Measurements from ENCODE around the gene HTR1E. TPM values are rescaled to one million over a fixed set of nuclear protein-coding genes. Genes with fewer than 3 reads are reported as not detected.
"Not testable (repeated sequence)": the region's sequence is repeated elsewhere in the genome, so short reads cannot be mapped to it uniquely, and the experiment has no call there.

The HTR1E gene, protein sequence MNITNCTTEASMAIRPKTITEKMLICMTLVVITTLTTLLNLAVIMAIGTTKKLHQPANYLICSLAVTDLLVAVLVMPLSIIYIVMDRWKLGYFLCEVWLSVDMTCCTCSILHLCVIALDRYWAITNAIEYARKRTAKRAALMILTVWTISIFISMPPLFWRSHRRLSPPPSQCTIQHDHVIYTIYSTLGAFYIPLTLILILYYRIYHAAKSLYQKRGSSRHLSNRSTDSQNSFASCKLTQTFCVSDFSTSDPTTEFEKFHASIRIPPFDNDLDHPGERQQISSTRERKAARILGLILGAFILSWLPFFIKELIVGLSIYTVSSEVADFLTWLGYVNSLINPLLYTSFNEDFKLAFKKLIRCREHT
- not detected for total RNA-seq

DNA sequence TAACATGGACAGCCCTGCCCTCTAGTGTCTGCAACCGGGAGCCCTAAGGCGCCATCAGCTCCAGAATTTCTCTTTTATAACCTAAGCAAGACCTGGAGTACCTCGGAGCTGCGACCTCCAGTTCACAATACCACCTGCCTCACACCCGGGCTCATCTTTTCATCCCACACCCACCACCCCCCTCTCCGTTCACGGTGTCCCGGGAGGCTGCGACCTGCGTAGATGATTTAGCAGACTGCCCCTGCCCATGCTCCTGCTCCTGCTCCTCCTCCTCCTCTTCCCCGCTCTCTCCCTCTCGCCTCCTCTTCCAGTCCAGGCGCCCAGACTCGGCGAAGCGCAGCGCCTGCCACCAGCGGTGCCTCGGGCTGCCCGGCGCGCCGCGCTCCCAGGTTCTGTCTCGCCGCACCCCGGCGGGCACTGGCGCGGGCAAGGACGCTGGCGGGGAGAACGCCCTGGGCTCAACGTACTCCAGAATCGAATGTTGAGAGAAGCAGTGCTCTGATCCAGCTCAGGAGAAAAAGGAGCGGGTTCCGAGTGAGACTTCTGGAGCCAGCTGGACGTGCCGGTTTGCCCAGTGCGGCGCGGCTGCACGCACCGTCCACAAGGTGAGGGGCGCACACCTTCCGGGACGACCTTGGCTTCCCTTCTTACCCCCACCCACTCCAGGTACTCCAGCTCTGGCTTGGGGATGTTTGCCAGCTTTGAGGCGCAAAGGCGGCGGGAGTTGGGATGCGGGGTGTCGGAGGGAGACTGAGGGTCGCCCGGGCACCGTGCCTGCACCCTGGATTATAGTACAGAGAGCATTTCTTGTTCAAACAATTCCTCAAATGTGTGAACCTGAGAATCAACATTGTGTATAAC is at the start of gene HTR1E:
Gene HTR1E (plus strand): TSS at position 310 of the 861 bp plus-strand sequence. CDS start 77,807 bp downstream, outside the sequence.
- peaks cover 16 to 17% of the 10 kb centered on the region in 2 donors for H3K27me3 Mint-ChIP-seq
- peak in 1 of 2 donors; percentile 24 for ATAC-seq
- no peaks in the 10 kb centered on the region for H3K9me3 Mint-ChIP-seq

DNA sequence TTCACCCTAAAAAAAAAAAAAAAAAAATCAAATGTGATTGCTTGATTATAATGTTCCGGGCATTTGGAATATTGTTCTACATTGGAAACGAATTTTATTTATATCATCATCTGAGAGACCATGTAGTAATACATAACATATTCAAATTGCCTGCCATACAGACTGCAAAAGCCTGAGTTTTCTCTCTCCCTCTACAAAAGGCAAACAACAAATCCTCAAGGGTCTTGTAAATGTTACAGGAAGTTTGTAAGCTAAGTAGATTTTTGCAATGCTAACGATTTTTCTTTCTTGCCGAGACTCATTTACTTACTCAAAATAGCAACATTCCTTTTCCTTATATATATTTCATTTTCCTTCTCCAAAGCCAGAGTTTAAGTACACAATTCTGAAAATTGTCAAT is 49.0 kb upstream of the HTR1E start:
- Mint-ChIP-seq H3K27me3 (no peaks in the 10 kb centered on the region), H3K4me3 (no peak overlapping the region), H3K36me3 (no peaks in the 10 kb centered on the region), H3K27ac (no peak overlapping the region), H3K9me3 (peaks cover 13% of the 10 kb centered on the region), H3K4me1 (ENCODE audit: low read depth in 2 of 2) (no peaks in the 10 kb centered on the region)
- DNase-seq (ENCODE audit: low spot score) (no peak), ATAC-seq (no peak)

More for the DNA sequence above, at the start of gene HTR1E:
- Mint-ChIP-seq H3K36me3 (no peaks in the 10 kb centered on the region), H3K4me1 (ENCODE audit: low read depth in 2 of 2) (no peaks in the 10 kb centered on the region), H3K4me3 (no peak within 1 kb of the TSS), H3K27ac (no peak within 1 kb of the TSS)
- no peak for DNase-seq (ENCODE audit: low spot score)

DNA sequence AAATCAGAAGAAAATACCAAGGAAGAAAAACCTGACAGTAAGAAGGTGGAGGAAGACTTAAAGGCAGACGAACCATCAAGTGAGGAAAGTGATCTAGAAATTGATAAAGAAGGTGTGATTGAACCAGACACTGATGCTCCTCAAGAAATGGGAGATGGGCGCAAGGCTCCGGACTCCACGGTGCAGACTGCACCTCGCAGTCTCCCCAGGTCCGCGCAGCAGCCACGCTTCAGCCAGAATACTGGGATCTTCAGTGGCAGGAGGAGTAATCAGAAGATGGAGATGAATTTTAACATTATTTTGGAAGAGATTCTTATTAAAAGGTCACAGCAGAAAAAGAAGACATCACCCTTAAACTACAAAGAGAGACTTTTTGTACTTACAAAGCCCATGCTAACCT is 40.1 kb upstream of the HTR1E start:
- H3K27me3 Mint-ChIP-seq; H3K36me3 Mint-ChIP-seq; ATAC-seq; H3K4me3 Mint-ChIP-seq; H3K27ac Mint-ChIP-seq; H3K4me1 Mint-ChIP-seq (ENCODE audit: low read depth in 2 of 2); DNase-seq (ENCODE audit: low spot score): not testable (repeated sequence)
- H3K9me3 Mint-ChIP-seq: peaks cover 25% of the 10 kb centered on the region

DNA sequence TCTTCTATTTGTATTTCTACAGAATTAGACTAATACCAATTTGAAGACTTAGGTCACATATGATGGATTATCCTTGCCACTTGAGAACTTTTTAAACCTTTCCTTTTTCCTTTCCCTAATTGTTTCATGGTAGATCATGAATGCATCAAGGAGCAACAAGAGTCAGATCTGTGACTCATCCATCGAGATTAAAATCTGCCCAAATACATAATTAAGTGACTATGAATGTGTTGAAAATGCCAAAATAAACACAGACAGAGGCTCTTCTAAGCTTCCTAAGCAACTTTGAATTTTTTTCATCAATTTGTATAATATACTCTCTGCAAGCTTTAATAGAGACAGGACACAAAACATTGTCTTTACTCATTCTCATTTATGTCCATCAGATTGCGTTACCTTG is 23.5 kb upstream of the HTR1E start:
- no peaks in the 10 kb centered on the region for H3K27me3 Mint-ChIP-seq
- peaks cover 4% of the 10 kb centered on the region for H3K9me3 Mint-ChIP-seq
- no peaks in the 10 kb centered on the region for H3K36me3 Mint-ChIP-seq
- DNase-seq (ENCODE audit: low spot score) (no peak), ATAC-seq (no peak)
- H3K27ac Mint-ChIP-seq: no peak overlapping the region
- no peak overlapping the region for H3K4me3 Mint-ChIP-seq
- H3K4me1 Mint-ChIP-seq (ENCODE audit: low read depth in 2 of 2): no peaks in the 10 kb centered on the region

DNA sequence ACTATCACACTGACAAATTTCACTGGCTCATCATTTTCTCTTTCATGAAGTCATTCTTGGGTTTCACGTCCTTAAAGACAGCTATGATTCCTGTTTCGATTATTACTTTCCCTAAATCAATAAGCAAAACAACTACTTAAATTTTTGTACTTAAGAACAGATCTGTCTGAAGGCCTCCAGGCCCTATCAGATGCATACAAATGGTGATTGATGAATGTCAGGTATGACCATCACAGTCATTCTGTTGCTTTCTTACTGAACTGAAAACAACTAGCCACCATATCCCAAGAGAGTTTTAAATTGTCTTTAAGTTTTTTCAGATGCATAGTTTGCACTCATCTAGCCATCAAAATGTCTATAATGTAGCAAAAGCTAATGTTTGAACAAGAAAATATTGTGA is 20.9 kb upstream of the HTR1E start:
- no peak overlapping the region for H3K27ac Mint-ChIP-seq
- ATAC-seq: no peak
- no peaks in the 10 kb centered on the region for H3K27me3 Mint-ChIP-seq
- DNase-seq (ENCODE audit: low spot score): no peak
- H3K36me3 Mint-ChIP-seq: no peaks in the 10 kb centered on the region
- H3K9me3 Mint-ChIP-seq: peaks cover 4% of the 10 kb centered on the region
- no peaks in the 10 kb centered on the region for H3K4me1 Mint-ChIP-seq (ENCODE audit: low read depth in 2 of 2)
- no peak overlapping the region for H3K4me3 Mint-ChIP-seq

DNA sequence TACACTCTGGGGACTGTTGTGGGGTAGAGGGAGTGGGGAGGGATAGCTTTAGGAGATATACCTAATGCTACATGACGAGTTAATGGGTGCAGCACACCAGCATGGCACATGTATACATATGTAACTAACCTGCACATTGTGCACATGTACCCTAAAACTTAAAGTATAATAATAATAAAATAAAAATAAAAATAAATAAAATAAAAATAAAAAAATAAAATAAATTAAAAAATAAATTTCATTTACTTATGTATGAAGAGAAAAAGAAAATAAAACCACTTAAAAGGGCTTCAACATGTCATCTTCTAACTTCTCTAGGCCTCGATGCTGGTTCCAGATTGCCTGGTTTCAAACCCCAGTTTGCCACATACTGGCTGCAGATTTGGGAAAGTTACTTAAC is 10.2 kb upstream of the HTR1E start:
- H3K4me1 Mint-ChIP-seq (ENCODE audit: low read depth in 2 of 2); H3K36me3 Mint-ChIP-seq; ATAC-seq; H3K4me3 Mint-ChIP-seq; H3K27me3 Mint-ChIP-seq; H3K27ac Mint-ChIP-seq; DNase-seq (ENCODE audit: low spot score): not testable (repeated sequence)
- peaks cover 13% of the 10 kb centered on the region for H3K9me3 Mint-ChIP-seq

DNA sequence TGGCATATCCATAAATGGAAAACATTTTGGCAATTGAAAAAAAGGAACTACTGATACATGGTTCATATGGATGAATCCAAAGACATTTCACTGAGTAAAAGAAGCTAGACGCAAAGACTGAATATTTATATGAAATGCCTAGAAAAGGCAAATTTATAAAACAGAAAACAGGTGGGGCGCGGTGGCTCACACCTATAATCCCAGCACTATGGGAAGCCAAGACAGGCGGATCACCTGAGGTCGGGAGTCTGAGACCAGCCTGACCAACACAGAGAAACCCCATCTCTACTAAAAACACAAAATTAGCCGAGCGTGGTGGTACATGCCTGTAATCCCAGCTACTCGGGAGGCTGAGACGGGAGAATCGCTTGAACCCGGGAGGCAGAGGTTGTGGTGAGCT is 9.5 kb upstream of the HTR1E start:
- peaks cover 13% of the 10 kb centered on the region for H3K9me3 Mint-ChIP-seq
- H3K4me1 Mint-ChIP-seq (ENCODE audit: low read depth in 2 of 2); DNase-seq (ENCODE audit: low spot score); H3K36me3 Mint-ChIP-seq; ATAC-seq; H3K27ac Mint-ChIP-seq; H3K27me3 Mint-ChIP-seq; H3K4me3 Mint-ChIP-seq: not testable (repeated sequence)

DNA sequence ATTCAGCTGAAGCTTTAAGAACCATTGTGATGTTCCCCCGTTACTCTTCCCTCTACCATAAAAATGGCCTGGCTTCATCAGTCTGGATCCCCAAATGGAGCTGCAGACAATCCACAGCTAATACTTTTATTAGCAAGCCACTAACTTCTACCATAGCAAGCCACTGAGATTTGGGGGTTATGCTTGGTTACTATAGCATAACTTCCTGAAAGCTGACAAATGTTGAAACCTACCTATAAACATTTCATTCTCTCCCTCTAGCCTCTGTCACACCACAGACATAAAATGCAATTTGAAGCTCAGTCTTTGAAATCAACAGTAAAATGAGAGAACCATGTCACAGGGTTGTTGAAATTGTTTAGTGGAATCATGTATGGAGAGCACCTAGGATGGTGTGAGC is 3.0 kb upstream of the HTR1E start:
- H3K9me3 Mint-ChIP-seq: peaks cover 3% of the 10 kb centered on the region
- H3K27me3 Mint-ChIP-seq: peaks cover 9 to 14% of the 10 kb centered on the region in 2 donors
- ATAC-seq (no peak), DNase-seq (ENCODE audit: low spot score) (no peak)
- H3K36me3 Mint-ChIP-seq: no peaks in the 10 kb centered on the region
- H3K4me3 Mint-ChIP-seq: no peak overlapping the region
- no peak overlapping the region for H3K27ac Mint-ChIP-seq
- H3K4me1 Mint-ChIP-seq (ENCODE audit: low read depth in 2 of 2): no peaks in the 10 kb centered on the region

DNA sequence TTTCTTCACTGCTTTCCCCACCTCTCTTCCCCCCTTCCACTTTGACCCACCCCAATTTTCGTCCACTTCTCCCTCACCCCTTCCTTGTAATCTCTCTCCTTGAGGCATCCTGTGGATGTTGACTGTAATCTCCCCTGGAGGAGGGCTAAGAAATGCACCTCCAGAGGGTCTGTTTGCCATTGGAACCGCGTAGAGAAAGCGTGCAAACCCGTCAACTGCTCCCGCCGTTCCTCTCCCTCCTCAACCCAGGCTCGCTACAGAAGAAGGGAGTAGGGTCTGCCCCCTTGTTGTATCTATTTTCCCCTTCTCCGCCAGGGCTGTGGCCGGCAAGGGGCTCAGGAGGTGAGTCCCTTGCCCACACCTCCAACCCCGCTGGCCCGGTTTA is 502 bp upstream of the HTR1E start:
- H3K27me3 Mint-ChIP-seq: peaks cover 15 to 17% of the 10 kb centered on the region in 2 donors

DNA sequence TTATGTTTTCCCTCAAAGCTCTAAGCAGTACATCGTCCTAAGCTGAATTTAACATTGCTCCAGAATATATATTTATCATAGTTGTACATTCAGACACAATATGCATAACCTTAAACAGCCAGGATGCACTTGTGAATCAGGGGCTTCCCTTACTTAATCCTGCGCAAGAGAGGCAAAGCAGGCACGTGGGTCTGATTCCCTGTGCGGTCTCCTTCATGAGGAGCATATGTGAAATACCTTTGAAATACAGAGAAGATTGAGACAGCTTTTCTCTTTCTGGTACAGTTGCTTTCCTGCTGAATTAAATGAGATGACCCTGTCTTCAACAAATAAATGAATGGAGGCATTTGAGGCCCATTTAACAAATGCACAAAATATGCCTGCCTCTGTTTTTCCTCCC is 1.5 kb downstream of the HTR1E start:
- no peak overlapping the region for H3K27ac Mint-ChIP-seq
- no peak for ATAC-seq
- H3K4me3 Mint-ChIP-seq: no peak overlapping the region

More for the DNA sequence above, 502 bp upstream of the HTR1E start:
- ATAC-seq (no peak), DNase-seq (ENCODE audit: low spot score) (no peak)
- no peaks in the 10 kb centered on the region for H3K4me1 Mint-ChIP-seq (ENCODE audit: low read depth in 2 of 2)
- no peak overlapping the region for H3K4me3 Mint-ChIP-seq
- no peak overlapping the region for H3K27ac Mint-ChIP-seq
- H3K36me3 Mint-ChIP-seq: no peaks in the 10 kb centered on the region
- peaks cover 3% of the 10 kb centered on the region for H3K9me3 Mint-ChIP-seq

DNA sequence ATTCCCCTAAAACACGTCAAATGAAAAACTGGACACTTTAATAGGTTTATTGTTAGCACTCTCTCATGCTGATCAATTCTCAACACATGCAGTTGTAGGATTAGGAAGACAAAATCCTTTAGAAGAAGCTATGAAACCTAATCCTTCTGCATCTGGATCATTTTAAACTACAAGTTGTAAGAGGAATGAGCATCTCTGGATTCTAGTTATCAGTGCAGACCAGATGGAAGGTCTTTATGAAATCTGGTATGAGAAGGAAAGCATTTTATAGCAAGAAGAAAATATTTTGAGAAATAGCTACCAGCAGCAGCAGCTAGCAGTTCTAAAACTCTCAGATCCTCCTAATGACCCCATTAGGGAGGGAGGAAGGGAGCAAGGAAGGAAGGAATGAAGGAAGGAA is 4.1 kb downstream of the HTR1E start:
- DNase-seq (ENCODE audit: low spot score) (no peak), ATAC-seq (no peak)
- Mint-ChIP-seq H3K9me3 (no peaks in the 10 kb centered on the region), H3K4me3 (no peak overlapping the region), H3K27me3 (peaks cover 13 to 17% of the 10 kb centered on the region in 2 donors), H3K36me3 (no peaks in the 10 kb centered on the region), H3K4me1 (ENCODE audit: low read depth in 2 of 2) (no peaks in the 10 kb centered on the region), H3K27ac (no peak overlapping the region)

More for the DNA sequence above, 1.5 kb downstream of the HTR1E start:
- DNase-seq (ENCODE audit: low spot score): no peak
- Mint-ChIP-seq H3K4me1 (ENCODE audit: low read depth in 2 of 2) (no peaks in the 10 kb centered on the region), H3K9me3 (no peaks in the 10 kb centered on the region), H3K27me3 (peaks cover 16 to 17% of the 10 kb centered on the region in 2 donors), H3K36me3 (no peaks in the 10 kb centered on the region)

DNA sequence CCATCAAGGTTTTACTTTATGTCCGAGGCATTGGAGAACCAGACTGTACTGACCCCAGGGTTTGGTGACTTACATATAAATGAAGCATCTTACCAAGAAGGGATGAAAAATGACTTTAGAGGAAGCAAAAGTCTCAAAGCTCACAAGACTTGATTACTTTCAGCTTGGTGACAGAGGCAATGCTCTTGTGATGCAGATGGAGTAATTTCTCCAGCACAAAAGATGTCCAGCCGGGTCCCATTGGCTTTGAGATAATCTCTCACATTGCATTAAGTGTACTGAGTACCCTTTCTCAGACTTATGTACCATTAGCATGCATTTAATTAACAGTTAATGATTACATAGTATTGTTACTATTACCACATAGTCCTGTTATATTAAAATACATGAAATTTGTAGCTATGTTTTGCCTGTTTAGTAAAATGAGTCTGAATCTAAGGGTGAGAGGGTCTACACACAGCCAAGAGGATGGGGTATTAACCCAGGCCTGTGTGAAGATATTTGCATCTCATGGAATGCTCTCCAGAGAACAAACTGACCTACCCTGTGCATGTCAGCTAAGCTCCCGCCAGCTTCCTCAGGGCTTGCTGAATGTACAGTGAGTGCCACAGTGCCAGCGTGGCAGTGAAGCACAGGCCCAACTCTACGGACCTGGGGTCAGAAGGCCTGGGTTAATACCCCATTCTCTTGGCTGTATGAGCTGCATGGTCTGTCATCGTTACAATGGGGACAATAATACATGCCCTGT is 5.6 kb downstream of the HTR1E start:
- Mint-ChIP-seq H3K27me3 (peaks cover 7 to 8% of the 10 kb centered on the region in 2 donors), H3K4me1 (ENCODE audit: low read depth in 2 of 2) (no peaks in the 10 kb centered on the region), H3K27ac (no peak overlapping the region), H3K36me3 (no peaks in the 10 kb centered on the region), H3K4me3 (no peak overlapping the region), H3K9me3 (no peaks in the 10 kb centered on the region)
- DNase-seq (ENCODE audit: low spot score) (no peak), ATAC-seq (peak in 1 of 2 donors; percentile 36)

DNA sequence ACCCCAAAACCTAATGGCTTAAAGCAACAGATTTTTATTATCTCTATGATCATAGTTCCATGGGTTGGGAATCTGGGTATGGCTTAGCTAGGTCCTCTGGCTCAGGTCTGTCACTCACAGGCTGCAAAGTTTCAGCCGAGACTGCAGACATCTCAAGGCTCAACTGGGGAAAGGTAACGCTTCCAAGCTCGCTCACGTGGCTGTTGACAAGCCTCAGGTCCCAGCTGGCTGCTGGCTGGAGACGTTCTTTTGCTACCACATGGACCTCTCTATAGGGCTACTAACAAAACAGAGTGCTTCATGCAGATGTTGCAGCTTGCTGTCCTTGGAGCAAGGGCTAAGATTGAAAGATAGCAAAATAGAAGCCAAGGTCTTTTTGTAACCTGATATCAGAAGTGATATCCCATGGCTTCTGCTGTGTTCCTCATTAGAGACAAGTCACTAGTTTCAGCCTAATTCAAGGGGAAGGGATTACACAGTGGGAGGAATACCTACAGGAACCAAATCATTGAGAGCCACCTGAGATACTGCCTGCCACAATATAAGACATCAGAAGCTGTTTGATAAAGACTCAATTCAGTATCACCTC is 6.6 kb downstream of the HTR1E start:
- Mint-ChIP-seq H3K27ac (no peak overlapping the region), H3K9me3 (no peaks in the 10 kb centered on the region), H3K4me3 (no peak overlapping the region), H3K36me3 (no peaks in the 10 kb centered on the region), H3K27me3 (peaks cover 3 to 7% of the 10 kb centered on the region in 2 donors), H3K4me1 (ENCODE audit: low read depth in 2 of 2) (no peaks in the 10 kb centered on the region)
- no peak for DNase-seq (ENCODE audit: low spot score)
- no peak for ATAC-seq

All from natural killer cell treated with Interleukin-12 subunit alpha and Interleukin-12 subunit beta and Interleukin-15 and Interleukin-18, amount 100 ng/mL, for 72 hours (primary cell).